Hepatocyte (in vitro differentiated cells): ENCODE data around the gene APOL1.

Source experiments
- CTCF ChIP-seq: fragments of 200-600 bp; sonication (generic); IDR thresholded peaks from 2 replicates; pipeline ENCODE4 v1.5.1; 2016; ENCODE audit warnings: antibody characterized with exemption, mild to moderate bottlenecking; ENCODE audit not compliant: poor library complexity
- EZH2 ChIP-seq: fragments of 200-600 bp; sonication (generic); IDR thresholded peaks from 2 replicates; pipeline ENCODE4 v1.6.1; 2016; ENCODE audit warnings: antibody characterized with exemption, mild to moderate bottlenecking, borderline replicate concordance

GRCh38 chr22:36311386-36312085 is 58.6 kb downstream of the APOL1 start:
- TF ChIP-seq CTCF (no peak), EZH2 (no peak)
